NCI-H2029 (cell line): ENCODE results near the gene HSPB7.
"Not testable (repeated sequence)": the region's sequence is repeated elsewhere in the genome, so short reads cannot be mapped to it uniquely, and the experiment has no call there.

Experiments used
- DNase-seq: peaks from one replicate; lab custom pipeline; 2025; lab: John Stamatoyannopoulos, UW

Gene HSPB7

DNA sequence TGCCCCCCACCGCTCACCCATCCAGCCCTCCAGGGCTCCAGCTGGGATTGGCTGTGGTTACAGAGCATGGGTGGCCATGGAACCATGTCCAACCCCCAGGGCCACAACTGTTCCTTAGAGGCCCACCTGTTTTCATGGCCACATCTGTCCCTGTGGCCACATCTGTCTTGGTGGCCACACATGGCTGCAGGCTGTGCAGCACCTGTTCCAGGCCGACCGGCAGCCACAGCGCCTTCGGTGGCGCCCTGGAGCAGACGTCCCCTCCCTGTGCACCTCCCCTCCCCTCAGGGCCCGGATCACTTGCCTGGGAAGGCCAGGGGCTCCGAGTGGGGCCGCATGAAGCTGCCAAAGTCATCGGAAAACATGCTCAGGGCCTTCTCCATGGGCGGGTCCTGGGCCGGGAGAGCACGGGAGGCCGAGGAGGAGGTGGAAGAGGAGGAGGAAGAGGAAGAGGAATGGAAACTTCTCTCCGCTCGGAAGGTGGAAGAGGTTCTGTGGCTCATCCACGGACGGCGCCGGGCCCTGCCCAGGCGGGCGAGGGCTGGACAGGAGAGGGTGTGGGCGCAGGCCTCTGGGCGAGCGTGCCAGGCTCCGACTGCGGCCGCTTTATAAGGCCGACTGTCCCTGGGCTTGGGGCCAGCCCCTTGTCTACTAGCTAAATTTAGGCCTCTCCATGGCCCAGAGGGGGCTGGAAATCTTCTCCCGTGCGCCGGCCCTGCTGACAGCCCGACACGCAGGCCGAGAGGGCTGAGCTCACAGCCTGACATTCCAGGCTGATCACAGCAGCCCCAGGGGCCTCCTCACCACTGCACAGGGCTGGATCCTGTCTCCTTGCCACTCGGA is at the start of gene HSPB7:
Gene HSPB7 (minus strand): TSS at position 583 of the 843 bp plus-strand sequence. CDS start 80 bp downstream, at position 503.
- no peak for DNase-seq

DNA sequence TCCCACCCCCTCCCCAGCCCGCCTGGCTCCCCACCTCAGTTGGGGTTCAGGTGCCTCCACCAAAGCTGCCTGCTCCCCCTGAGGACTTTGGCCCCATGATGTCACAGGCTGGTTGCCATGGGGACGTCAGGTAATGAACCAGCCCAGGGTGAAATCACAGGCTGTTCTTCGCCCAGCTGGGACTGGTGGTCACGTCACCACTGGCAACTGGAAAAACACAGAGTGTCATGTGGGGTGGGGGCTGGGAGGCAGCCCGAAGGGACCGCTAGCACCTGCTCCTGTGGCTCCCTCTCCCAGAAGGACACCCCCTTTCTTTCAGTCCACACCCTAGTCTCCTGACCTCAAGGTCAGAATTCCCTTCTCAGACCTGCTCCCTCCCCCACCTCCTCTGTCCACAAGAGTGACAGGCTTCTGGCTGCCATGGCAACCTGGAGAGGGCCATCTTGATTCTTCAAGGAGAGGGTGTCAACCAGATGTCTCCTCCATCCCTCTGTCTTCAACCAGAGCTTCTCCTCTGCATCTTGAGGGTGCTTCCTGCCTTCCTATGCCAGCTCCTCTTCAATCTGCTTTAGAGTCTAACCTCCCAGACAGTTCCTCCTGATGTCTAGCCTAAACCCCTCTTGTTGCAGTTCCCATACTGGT is 49.4 kb upstream of the HSPB7 start:
- DNase-seq = no peak

DNA sequence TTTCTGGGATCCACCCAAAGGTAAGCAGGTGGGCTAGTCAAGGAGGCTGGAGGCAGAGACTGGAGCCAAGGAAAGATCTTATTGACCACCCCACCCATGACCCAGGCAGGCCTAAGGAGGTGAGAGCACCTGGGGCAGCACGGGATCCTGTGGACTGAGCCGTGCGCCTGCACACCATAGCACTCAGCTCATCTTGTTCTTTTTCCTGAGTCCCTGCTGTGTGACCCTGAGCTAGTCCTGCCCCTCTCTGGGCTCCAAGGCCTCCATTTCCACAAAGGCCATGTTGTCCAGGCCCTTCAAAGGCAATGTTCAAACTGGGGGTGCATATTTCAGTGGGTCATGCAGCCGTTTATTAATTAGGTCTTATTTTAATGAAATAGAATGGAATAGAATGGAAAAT is 48.4 kb upstream of the HSPB7 start:
- no peak for DNase-seq

DNA sequence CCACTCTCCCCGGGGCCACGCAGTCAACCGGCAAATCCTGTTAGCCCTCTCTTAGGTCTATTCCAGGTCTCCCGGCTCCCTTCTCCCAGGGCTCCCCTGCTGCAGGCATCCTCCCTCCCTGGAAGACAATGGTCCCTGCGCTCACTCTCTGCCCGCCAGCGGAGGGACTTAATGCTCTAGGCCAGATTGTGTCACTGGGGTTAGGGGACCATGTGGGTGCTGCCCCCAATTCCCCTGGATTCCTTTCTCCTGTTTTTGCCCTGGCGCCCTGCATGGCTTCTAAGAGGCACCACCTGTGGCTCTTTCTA is 47.4 kb upstream of the HSPB7 start:
- no peak for DNase-seq

DNA sequence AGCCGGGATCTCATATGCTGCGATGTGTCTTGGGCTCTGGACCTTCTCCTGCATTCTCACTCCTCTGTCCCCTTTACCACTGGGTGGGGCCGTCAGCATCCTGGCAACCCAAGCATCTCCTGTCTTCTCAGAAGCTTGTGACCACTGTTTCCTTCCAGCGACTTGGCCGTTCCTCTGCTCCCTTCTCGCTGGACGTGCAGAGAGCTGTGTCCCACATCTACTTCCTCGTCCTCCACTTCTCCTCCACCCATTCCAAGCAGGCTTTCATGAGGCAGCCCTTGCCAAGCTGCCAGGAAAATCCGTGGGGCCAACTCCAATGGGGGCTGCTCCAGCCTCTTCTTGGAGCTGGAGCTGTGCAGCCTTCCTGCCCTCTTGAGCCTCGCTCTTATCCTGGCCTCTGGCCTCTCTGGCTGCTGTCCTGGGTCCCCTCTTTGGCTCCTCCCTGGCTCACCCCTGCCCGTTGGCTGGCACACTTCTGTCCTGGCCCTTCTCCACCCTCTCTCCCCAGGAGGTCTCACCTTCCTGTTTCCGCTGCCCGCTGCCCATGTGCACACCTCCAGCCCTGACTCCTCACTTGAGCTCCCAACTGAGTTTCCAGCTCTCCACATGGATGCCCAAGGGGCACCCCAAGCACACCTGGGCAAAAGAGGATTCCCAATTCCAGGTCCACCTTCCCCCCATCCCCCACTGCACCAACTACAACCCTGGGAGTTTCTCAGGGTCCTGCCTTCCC is 46.9 kb upstream of the HSPB7 start:
- no peak for DNase-seq

DNA sequence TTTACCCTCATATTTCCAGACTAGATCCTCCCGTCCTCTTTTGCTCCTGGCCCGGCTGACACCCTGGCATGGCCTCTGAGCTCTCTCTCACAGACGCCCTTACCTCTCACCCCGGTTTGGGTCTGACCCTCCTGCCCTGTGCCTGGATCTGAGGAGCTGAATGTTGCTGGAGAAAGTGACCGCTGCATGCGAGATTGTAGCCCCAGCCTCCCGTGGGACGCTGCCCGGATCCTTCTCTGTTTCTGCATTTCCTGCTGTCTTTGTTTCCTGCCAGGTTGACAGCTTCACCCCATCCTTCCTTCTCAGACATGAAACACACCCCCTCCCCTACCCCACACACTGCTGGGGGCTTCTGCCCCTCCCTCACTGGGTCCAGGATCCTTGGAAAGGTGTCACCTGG is 46.1 kb upstream of the HSPB7 start:
- DNase-seq = no peak

DNA sequence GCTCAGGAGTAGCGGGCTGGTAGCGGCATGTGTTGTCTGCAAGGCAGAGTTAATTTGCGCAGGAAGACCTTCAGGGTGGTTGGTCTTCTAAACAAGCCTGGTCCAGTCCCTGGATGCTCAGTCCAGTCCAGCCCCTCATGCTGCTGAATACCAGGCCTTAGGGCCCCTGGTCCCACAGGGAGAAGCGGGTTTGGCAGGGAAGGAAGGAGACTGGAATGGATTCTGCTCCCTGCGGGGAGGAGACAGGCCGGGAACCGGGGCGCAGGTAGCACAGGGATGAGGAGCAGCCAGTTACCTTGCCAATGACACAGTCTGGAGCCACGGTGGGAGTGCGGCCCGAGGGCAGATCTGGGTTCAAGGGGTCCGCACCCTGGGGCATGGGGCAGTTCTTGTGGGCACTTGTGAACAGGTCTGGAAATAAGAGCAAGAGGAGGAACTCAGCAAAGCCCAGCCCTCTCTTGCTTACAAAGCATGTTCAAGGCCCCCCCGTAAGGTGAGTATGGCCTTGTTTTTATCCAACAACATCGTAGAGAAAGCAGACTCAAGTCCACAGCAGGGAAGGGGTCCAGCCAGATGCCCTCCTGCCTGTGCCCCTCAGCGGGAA is 45.5 kb upstream of the HSPB7 start:
- no peak for DNase-seq

DNA sequence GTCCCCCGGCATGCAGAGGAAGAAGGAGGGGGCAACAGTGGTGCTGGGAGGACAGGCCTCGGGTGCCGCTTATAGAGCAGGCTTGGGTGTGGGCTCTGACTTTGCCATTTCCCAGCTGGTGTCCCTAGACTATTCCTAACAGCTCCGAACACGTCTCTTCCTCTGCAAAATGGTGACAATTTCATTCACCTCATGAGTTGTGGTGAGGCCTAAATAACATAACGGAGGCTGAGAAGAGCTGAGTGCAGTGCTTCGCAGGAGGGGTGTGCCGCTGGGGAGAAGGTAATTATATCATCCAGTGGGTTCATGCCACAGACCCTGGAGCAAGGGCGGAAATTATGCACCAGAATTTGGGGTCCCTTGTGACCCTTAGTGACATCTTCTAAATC is 44.8 kb upstream of the HSPB7 start:
- not testable (repeated sequence) for DNase-seq

DNA sequence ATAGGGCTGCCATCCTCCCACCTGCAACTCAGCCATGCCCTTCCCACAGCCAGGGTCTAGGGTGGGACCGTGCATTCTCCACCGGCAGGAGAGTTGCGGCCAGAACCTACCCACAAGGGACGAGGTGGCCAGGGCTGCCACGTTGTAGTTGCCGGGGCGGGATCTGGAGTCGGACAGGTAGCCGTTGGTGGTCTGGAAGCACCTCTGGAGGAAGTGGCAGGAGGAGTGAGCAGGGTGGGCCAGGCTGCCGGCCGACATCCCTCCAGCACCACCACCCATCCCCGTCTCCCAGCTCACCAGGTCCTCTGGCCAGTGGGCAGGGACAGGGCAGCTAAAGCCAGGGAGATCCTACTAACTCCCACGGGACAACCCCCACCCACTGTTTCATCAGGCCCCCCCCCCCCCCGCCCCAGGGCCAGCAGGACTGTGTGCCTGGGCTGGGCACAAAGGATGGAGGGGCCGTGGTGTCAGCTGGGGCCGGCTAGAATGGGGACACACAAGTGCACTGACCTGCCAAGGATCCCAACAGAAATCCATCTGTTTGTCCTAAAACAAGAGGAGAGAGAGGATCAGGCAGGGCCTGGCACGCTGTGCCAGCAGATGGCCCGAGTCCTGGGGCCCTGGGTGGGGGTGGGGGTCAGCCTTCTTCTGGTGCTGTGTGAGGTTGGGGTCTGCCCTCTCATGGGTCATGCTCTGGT is 44.3 kb upstream of the HSPB7 start:
- DNase-seq = not testable (repeated sequence)

DNA sequence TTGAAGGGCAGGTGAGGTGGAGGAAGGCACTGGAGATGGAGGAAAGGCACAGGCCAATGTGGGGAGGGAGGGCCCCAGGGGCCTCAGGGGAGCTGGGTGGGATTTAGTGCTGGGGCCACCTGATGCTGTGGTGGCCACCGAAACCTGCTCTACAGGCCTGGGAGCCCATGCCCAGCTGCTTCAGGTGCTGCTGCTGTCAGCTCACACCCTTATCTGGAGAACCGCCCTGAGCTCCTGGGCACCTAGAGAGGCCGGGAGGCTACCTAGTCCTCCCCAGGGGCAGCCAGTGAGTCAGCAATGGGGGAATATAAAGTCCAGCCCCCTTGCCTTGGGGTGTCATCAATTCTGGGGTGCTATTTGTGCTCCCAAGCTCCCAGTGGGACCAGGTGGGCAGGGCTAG is 43.4 kb upstream of the HSPB7 start:
- DNase-seq = no peak

DNA sequence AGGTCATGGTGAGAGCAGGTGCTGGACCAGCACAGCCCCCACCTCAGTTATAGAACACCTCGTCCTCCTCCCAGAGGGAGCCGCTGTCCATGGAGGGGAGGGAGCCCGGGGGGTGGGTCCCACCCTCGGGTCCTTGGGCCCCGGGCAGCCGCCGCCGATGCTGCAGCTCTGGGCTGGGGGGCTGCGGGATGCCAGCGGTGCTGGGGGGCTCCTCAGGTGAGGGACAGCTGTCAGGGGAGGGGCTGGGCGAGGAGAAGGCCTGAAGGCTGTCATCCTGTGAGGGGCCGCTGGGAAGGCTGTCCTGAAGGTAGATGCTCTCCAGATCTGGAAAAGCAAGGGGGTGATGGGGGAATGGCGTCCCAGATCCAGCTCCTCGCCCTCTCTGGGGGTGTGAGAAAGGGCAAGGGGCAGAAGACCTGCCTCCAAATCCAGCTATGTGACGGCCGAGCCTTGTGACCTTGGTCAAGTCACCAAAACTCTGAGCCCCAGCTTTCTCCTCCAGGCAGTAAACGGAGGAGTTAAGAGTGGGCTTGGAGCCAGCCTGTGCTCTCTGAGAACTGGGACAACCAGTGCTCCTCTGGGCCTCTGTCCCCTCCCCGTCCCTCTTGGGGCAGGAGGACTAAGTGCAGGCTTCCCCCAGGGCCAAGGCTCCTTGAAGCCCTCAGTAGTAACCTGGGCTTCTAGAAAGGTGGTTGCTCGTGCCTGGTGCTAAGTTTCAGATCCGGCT is 40.7 kb upstream of the HSPB7 start:
- not testable (repeated sequence) for DNase-seq

DNA sequence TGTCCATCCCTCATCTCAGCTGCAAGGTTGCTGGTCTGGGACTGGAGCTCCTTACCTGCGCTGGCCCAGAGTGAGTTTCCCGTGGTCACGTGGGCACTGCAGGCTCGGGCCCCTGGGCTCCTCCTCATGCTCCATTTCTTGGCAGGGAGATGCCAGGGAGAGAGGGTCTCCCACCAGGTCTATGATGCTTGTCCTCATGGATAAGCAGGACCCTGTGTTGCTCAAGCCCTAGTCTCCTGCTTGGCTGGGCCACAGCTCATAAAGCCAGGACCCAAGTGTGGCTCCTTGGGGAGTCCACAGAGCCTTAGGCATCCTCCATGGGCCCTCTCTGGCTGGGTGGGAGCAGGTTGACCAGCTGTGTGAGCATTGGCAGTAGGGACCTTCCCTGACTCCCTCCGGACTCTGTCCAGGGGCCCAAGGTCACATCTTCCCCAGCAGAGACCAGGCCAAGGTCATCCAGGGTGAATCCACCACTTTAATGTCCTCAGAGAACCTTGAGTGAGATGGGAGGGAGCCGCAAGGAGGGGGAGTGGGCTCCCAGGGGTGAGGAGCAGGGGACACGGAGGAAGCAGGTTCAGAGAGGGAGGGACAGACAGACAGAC is 39.6 kb upstream of the HSPB7 start:
- not testable (repeated sequence) for DNase-seq

DNA sequence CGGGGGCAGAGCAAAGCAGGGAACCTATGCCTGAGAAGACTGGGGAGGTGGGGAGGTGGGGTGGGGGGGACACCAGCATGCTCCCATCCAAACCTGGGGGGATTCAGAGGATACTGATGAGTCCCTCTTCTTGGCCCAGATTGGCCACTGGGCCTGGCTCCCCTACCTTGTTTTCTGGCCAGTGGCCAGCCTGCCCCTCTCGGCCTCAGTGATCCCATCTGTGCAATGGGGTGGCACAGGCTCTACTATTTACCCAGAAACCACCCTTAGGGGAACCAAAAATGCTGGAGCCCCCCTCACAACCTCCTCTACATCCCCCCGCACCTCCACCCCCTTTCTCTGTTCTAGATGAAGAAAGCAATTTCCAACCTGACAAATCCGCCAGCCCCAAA is 38.7 kb upstream of the HSPB7 start:
- DNase-seq = not testable (repeated sequence)

DNA sequence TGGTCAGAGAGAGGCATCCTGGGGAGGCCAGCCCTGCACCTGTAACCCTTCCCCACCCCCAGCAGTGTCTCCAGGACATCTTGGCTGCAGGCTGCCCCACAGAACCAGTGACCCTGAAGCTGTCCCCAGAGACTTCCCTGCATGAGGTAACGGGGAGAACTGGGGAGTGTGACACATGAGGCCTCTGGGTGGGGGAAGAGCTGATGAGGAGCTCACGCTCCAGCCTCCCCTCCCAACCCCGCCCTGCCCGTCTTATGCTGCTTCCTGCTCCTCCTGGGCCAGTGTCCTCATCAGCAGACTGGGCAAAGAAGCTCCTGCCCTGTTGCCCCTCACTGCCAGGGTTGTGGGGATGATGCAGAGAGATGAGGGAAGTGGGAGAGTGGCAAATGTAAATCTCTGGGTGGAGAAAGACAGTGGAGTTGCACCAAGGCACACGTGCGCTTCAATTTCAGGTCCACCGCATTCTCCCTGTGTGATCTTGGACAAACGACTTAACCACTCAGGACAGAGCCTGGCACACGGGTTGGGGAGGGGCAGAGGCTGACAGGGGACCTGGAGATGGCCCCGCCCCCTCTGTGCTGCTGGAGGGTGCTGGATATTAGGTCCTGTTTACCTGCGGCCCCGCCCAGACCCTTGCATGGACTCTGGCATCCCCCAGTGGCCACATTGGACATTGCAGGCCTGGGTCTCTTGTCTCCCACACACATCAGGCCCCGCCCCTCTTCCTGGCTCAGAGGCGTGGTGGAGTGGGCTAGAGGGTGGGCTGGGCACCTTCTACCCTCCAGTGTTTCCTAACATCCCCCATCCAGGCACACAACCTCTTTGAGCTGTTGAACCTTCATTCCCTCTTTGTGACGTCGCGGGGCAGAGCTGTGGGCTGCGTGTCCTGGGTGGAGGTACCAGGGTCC is 38.0 kb upstream of the HSPB7 start:
- DNase-seq = peak; percentile 89

DNA sequence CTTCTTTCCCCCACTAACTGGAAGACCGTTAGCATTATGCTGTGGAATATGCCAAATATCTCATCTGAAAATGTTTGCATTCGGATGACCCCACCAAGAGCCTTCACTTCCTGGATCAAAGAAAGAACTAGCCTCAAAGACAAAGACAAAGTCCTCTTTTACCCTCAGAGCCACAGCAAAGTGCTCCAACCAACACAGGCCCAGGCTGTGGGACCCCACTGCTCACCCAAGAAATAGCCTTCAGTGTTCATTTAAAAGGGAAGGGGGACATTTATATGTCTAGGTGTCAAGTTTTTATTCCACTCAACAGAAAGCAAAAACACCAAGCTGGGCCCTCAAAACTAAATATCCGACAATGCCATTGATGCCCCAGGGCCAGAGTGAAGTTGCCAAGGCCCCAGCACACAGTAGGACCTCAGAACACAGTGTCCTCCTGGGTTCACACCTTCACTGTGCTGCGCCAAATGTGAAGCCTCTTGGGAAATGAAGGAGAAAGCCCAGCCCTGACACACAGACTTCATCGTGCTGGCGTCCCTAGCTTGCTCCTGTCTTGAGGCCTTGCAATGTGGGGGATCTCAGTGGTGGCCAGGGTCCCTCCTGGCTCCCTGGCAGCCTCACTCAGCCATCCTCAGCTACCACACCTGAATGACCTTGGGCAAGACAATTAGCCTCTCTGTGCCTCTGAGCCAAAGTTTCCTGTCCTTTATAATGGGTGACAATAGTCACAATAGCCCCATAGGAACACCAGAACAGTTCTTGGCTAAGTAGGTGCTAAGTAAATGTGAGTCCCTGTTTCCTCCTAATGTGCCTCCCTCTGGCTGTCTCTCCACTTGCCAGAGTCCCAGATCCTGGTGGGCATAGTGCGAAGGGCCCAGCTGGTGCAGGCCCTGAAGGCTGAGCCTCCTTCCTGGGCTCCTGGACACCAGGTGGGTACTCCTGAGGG is 37.0 kb upstream of the HSPB7 start:
- no peak for DNase-seq

DNA sequence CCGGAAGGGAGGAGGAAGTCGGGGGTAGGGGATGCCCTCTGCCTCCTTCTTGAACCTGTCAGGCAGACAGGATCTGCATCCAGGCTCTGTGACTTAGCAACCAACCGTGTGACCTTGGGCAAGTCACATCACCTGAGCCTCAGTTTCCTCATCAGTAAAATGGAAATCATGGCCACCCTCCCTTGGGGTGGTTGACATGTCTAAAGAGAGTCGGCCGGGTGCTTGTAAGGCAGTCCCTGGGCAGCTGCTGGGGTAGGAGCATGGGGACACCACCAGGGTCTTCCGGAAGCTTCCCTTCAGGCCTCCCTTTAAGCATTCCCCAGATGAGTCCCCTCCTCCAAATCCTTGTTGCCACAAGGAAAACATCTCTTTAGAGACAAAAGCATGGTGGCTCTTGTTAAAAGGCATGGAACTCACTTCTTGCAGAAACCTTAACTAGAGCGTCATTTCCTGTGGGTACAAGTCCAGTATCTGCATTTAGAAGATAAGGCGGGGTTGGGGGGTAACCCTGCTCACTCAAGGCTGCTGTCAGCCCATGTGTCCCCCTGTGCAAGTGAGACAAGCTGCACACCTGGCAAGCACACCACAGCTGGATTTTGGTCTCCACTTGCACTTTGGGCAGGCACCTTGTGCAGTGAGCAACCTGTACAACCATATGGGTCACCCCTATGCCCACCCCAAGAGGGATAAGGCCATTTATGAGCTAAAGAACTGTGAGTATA is 36.1 kb upstream of the HSPB7 start:
- DNase-seq = no peak

DNA sequence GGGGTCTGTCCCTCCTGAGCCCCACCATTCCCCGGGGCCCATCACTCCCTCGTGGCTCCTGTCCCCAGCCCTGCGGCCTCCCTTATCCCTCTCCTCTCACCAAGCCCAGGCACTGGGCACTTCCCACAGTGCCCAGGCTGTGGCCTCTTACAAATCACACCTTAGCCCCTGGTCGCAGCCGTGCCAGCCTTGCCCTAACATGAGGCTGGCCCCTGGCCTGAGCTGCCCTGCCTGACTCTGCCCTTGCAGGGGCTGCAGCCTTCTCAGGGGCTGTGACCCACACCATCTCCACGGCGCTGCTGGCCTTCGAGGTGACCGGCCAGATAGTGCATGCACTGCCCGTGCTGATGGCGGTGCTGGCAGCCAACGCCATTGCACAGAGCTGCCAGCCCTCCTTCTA is 34.1 kb upstream of the HSPB7 start:
- DNase-seq = not testable (repeated sequence)

DNA sequence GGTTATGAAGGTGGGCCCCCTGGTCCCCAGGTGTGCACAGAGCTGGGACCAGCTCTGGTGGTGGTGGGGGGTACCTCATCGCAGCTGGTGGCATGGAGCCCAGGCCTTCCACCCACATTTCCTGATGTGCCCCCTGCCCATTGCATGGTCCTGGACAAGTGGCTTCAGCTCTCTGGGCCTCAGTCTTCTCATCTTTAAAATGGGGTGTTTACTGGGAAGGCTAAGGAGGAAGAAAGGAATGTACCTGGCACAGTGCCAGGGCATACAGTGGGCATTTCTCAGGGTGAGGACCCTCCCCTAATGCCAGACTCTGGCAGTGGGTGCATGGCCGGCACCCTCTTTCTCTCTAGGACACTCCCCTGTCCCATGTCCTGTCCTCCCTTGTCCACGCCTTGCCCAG is 33.2 kb upstream of the HSPB7 start:
- DNase-seq = no peak
